HL-60/S4 (cell line): ENCODE data around the gene PFKFB2.
"Not testable (repeated sequence)": the region's sequence is repeated elsewhere in the genome, so short reads cannot be mapped to it uniquely, and the experiment has no call there.

Source experiments
- in situ Hi-C: fragments of 300-500 bp; cut with MboI; formaldehyde crosslinking; loops from 2 replicates; pipeline ENCODE4 v1.14.3; 2022; ENCODE audit warnings: low sequenced_read_pairs

PFKFB2 gene

DNA sequence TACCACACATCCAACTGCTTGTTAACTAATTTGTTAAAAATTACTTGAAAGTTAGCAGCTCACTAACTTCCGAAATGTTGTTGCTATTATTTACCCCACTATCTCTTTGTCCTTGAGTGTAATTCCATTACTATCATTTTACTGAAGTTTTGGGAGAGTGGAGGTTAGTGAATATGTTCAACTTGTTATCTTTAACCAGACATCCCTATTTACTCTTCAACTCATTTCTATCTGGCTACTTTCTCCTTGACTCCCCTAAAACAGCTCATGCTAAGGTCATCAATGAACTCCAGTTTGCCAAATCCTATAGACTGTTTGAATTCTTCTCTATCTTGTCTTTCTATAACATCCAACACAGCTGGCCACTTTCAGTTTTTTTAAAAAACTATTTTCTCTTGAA, 16.2 kb upstream of the PFKFB2 start:
- in situ Hi-C loops: no loop called here

DNA sequence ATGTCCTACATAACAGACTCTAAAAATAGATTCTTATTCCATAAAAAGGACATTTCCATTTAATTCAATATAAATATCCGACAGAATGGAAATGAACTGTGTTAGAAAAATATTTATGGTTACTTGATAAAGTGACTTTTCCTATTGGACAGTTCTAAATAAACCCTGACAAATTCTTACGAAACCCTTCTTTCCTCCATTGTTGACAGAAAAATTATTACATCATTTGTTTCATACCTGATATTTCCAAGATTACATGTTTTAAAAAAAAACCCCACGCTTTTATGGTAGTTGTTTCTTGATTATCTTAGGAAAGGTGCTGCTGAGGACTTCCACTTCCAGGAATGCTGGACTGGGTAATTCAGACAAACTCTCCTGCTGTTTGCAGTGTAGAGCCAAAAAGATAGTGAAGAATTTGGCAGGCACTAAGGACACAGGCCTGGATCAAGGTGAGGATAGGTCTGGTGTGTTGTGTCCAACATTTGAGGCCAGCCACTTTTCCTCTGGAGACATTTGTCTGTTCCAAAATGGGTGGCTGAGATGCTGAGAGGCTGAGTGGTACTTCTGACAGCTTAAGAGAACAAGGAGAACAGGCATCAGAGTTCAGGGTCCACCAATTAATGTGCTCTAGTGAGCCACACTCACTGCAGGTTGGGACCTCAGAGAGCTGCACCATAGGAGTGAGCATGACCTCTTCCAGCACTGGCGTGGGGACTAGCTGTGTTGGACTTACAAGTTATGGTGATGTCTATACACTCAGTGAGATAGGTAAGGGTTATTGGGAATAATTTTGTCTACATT, 13.5 kb upstream of the PFKFB2 start:
- in situ Hi-C loops: no loop called here

DNA sequence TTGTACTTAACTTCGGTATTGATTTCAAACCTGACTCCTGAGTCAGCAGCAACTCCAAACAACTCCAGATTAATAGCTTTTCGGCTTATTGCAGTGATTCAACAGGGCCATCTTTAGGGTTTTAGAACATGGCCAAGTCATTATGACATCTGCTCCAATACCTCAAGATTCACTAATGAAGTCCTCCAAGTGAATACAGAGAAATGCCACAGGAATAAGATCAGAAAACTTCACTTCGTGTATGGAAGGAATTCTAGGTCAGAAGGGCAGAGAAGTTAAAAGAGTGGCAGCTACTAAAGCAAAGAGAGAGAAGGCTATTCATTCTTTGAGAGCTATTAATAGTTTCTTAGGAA, 12.9 kb upstream of the PFKFB2 start:
- in situ Hi-C loops: no loop called here

GRCh38 chr1:207041397-207041796, 11.7 kb upstream of the PFKFB2 start:
- in situ Hi-C loops: not testable (repeated sequence)

- in situ Hi-C loops: no loop called here
Measured at GRCh38 chr1:207045453-207045852, 7.6 kb upstream of the PFKFB2 start.

DNA sequence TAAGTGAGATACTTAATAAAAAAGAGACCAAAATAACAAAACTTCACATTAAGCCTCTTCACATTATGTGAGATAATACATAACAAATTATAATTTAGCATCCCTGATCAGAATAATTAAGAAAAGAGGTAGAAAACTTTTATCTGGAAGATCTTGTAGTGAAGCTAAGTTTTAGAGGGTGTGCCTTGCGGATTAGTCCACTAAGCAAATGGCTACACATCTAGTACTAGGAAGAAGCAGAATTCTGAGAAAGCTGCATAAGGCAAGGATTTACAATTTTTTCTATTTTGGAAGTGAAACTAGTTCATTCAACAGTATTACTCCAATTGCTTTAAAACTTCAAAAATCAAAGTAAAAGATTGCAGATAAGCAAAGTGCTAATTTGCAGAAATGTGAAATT, 5.6 kb upstream of the PFKFB2 start:
- in situ Hi-C loops: no loop called here

DNA sequence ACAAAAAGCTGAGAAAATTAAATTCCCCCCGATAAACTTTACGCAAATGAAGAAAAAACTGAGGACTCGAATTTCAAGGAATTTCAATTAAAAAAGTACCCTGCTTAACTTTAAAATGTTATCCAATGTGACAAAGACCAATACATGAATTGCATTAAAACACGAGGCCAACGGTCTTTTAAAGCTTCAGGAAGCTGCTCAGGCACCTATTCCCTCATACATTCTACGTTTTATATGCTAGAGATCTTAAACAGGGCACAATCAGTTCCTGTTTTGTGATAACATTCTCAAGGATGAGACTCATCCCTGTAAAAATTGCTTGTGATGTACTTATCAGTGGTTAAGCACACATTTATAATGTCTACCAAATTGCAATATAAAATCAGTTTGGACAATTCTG, 5.0 kb upstream of the PFKFB2 start:
- in situ Hi-C loops: no loop called here

DNA sequence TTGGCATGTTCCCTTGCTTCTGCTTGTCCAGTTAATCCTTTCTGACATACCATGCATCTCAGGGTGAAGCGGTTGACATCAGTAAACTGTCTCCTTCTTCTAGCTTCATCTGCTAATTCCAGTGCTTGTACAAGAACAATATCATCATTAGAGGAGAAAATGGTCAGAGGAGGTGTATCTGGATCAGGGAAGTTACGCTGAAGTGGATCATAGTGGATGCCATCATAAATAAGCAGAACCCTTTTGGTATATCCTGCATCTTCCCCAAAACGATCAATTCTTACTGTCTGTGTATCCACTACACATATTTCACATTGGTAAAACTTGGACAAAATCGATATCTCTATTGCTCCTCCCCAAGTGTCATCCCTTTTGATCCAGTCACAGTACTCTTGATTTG, 4.0 kb upstream of the PFKFB2 start:
- in situ Hi-C loops: no loop called here

DNA sequence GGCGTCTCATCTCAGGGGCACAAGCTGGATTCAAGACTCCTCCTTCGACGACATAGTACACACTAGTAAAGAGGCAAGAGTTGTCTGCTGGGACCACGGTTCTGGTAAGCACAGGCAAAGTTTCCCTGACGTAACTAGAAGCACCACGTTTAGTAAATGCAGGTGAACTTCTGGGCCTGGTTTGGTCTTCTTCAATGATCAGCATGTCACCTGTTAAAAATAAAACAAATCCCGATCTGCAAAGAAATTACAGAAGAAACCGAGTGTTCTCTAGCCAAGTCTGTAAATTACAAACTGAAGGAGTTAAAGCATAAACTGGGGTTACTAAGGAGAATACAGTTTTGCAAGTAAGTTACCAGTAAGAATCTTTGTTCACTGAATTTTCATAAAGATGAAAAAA, 3.6 kb upstream of the PFKFB2 start:
- in situ Hi-C loops: no loop called here

DNA sequence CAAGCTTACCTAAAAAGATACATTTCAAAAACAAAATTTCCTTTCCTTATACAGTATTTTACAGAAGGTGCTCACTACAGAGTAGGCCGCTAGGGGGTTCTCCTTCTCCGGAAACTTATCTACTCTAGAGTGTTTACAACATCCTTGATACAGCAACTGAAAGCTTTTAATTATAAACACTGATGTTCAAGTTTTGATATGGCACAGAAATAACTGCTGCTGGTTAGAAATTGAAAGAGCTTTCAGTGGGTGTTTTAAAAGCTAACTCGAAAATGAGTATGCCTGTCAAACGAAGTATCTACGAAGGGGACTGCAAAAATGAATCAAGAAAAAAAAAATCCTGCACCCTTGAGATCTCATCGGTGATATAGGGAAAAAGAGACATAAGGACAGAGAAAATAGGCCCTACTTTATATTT, 3.1 kb upstream of the PFKFB2 start:
- in situ Hi-C loops: no loop called here

GRCh38 chr1:207050480-207051190, 2.4 kb upstream of the PFKFB2 start:
- in situ Hi-C loops: no loop called here

- in situ Hi-C loops: no loop called here
Measured at GRCh38 chr1:207051191-207051943, 1.7 kb upstream of the PFKFB2 start, which contains the start of gene YOD1. Gene YOD1, minus strand, starts transcription at chr1:207051208. Its CDS starts 178 bp downstream, at chr1:207051030.

GRCh38 chr1:207054491-207054890, 1.4 kb downstream of the PFKFB2 start:
- in situ Hi-C loops: no loop called here

- in situ Hi-C loops: no loop called here
Measured at GRCh38 chr1:207055386-207056001, 2.4 kb downstream of the PFKFB2 start.

GRCh38 chr1:207056673-207057072, 3.6 kb downstream of the PFKFB2 start:
- in situ Hi-C loops: no loop called here

- in situ Hi-C loops: no loop called here
Measured at GRCh38 chr1:207058252-207058651, 5.2 kb downstream of the PFKFB2 start.

- in situ Hi-C loops: no loop called here
Measured at GRCh38 chr1:207058878-207059867, 6.1 kb downstream of the PFKFB2 start.

DNA sequence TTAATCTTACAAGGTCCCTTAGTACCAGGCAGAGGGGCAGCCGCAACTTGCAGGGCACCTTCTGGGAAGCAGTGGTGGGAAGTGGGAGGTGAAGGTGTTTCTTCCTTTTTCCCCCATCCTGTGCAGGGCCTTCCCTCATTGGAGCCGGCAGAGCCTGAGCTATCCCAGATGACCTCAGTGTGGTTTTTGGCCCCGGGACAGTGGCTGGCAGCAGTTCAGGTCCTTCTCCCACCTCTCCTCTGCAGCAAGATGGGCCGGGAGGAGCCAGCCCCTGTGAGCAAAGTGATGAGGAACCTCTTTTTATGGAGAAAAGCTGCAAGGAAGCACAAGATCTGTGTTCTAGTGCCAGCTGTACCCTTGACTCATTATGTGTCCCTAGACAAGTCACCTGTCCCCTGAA, 6.8 kb downstream of the PFKFB2 start:
- in situ Hi-C loops: no loop called here

- in situ Hi-C loops: no loop called here
Measured at GRCh38 chr1:207060596-207060995, 7.5 kb downstream of the PFKFB2 start.

DNA sequence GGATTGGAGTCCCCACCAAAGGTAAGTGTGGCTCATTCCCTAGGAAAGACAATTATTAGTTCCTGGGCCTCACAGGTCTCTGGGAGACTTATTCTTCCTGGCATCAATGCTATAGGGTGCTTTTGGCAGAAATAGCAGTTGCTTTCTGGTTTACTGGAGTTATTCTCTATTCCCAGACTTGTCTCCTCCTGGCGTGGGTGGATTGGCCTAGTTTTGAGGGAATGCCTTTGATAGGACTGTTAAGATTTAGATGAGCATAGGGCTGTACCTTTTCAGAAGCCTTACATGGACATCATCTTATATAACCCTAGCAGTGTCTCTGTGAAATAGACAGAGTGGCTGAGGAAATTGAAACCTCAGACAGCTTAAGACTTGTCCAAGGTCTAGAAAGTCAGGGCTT, 9.0 kb downstream of the PFKFB2 start:
- in situ Hi-C loops: no loop called here
